ENCODE measurements around the gene DAPP1.
"Not testable (repeated sequence)": the region's sequence is repeated elsewhere in the genome, so short reads cannot be mapped to it uniquely, and the experiment has no call there.

The DAPP1 gene

GRCh38 chr4:99830051-99830450 lies 13.4 kb downstream of the DAPP1 start:
- H3K4me1 ChIP-seq; H3K4me3 ChIP-seq; in situ Hi-C loops (cut with MboI; ENCODE audit: low sequenced_read_pairs); H3K36me3 ChIP-seq (replicated peaks); H3K9me3 ChIP-seq; DNase-seq (ENCODE audit: low spot score in 2 of 2); H3K27me3 ChIP-seq (ENCODE audit: low read depth): not testable (repeated sequence)

DNA sequence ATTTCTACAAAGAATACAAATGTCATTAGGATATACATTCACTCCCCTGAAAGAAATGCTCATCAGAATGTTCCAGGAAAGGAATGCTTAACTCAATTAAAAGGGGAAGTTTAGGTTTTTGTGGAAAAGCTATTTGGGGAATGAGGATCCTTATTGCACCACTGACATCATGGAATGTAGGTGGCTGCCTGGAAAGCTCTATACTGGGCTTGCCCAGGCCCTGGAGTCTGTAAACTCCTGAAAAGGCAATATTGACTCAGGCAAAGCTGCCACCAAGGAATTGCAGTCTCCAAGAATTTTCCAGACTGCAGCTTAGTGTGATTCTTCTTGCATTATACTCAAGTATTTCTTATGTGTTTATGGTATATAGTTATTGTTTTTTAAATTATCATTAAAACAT lies 15.7 kb downstream of the DAPP1 start:
- H3K36me3 ChIP-seq (replicated peaks) = no peaks in the 10 kb centered on the region

GRCh38 chr4:99832758-99833157 lies 16.1 kb downstream of the DAPP1 start:
- Histone ChIP-seq H3K27me3 (ENCODE audit: low read depth) (no peaks in the 10 kb centered on the region), H3K9me3 (no peaks in the 10 kb centered on the region), H3K4me1 (peaks cover 5% of the 10 kb centered on the region), H3K36me3 (replicated peaks) (no peaks in the 10 kb centered on the region), H3K4me3 (no peak overlapping the region)
- no peak for DNase-seq (ENCODE audit: low spot score in 2 of 2)
- in situ Hi-C loops (cut with MboI; ENCODE audit: low sequenced_read_pairs) = no loop called here

More for the DNA sequence above, 15.7 kb downstream of the DAPP1 start:
- H3K4me3 ChIP-seq = no peak overlapping the region
- no peaks in the 10 kb centered on the region for H3K27me3 ChIP-seq (ENCODE audit: low read depth)
- no peaks in the 10 kb centered on the region for H3K9me3 ChIP-seq
- no peak for DNase-seq (ENCODE audit: low spot score in 2 of 2)
- in situ Hi-C loops (cut with MboI; ENCODE audit: low sequenced_read_pairs) = no loop called here
- H3K4me1 ChIP-seq = peaks cover 5% of the 10 kb centered on the region

DNA sequence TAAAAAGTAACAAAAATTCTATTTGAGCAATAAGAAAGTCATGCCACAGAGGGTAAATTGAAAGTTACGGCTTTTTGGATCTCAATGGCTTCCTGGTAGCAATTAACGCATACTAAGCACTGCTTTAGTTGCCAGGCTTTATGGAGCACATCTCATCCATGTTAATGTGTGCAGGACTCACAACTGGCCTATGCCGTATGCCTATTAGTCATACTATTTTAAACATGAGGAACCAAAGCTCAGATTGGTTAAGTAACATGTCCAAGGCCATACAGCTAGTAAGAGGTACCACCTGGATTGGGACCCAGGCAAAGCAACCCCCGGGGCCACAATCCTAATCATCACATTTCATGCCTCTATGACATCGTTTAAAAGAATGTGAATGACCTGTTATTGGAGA lies 17.1 kb downstream of the DAPP1 start:
- Histone ChIP-seq H3K4me1 (peaks cover 5% of the 10 kb centered on the region), H3K4me3 (no peak overlapping the region), H3K36me3 (replicated peaks) (no peaks in the 10 kb centered on the region), H3K9me3 (no peaks in the 10 kb centered on the region), H3K27me3 (ENCODE audit: low read depth) (no peaks in the 10 kb centered on the region)
- DNase-seq (ENCODE audit: low spot score in 2 of 2) = no peak
- in situ Hi-C loops (cut with MboI; ENCODE audit: low sequenced_read_pairs) = no loop called here

- peaks cover 5% of the 10 kb centered on the region for H3K4me1 ChIP-seq
- in situ Hi-C loops (cut with MboI; ENCODE audit: low sequenced_read_pairs) = no loop called here
- no peaks in the 10 kb centered on the region for H3K36me3 ChIP-seq (replicated peaks)
- no peaks in the 10 kb centered on the region for H3K27me3 ChIP-seq (ENCODE audit: low read depth)
- H3K4me3 ChIP-seq = no peak overlapping the region
- H3K9me3 ChIP-seq = no peaks in the 10 kb centered on the region
- no peak for DNase-seq (ENCODE audit: low spot score in 2 of 2)
These were observed 17.9 kb downstream of the DAPP1 start for GRCh38 chr4:99834569-99834968.

GRCh38 chr4:99835942-99836341 lies 19.3 kb downstream of the DAPP1 start:
- in situ Hi-C loops (cut with MboI; ENCODE audit: low sequenced_read_pairs) = no loop called here
- H3K9me3 ChIP-seq = no peaks in the 10 kb centered on the region
- no peaks in the 10 kb centered on the region for H3K27me3 ChIP-seq (ENCODE audit: low read depth)
- H3K4me1 ChIP-seq = peaks cover 5% of the 10 kb centered on the region
- H3K36me3 ChIP-seq (replicated peaks) = no peaks in the 10 kb centered on the region
- DNase-seq (ENCODE audit: low spot score in 2 of 2) = no peak
- H3K4me3 ChIP-seq = no peak overlapping the region

DNA sequence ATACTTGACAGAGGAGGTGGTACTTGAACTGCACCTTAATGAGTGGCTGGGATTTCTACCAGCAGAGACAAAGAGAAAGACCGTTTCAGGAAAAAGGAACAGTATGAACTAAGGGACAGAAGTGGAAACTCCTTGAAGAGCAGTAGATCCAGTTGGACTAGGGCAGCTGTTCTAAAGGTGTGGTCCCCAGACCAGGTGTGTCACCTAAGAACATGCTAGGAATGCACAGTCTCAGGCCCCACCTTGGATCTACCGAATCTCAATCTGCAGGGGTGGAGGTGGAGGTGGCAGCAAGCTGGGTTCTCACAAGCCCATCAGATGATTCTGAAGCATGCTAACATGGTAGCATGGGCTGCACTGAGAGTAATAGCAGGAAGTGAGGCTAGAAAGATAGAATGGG lies 22.3 kb downstream of the DAPP1 start:
- H3K4me3 ChIP-seq = no peak overlapping the region
- H3K9me3 ChIP-seq = no peaks in the 10 kb centered on the region
- in situ Hi-C loops (cut with MboI; ENCODE audit: low sequenced_read_pairs) = no loop called here
- no peaks in the 10 kb centered on the region for H3K36me3 ChIP-seq (replicated peaks)
- no peak for DNase-seq (ENCODE audit: low spot score in 2 of 2)
- H3K27me3 ChIP-seq (ENCODE audit: low read depth) = no peaks in the 10 kb centered on the region
- no peaks in the 10 kb centered on the region for H3K4me1 ChIP-seq

- Histone ChIP-seq H3K27me3 (ENCODE audit: low read depth) (no peaks in the 10 kb centered on the region), H3K4me3 (no peak overlapping the region), H3K36me3 (replicated peaks) (no peaks in the 10 kb centered on the region), H3K9me3 (no peaks in the 10 kb centered on the region), H3K4me1 (no peaks in the 10 kb centered on the region)
- no peak for DNase-seq (ENCODE audit: low spot score in 2 of 2)
- in situ Hi-C loops (cut with MboI; ENCODE audit: low sequenced_read_pairs) = no loop called here
These were observed 24.5 kb downstream of the DAPP1 start for GRCh38 chr4:99841129-99841528.

DNA sequence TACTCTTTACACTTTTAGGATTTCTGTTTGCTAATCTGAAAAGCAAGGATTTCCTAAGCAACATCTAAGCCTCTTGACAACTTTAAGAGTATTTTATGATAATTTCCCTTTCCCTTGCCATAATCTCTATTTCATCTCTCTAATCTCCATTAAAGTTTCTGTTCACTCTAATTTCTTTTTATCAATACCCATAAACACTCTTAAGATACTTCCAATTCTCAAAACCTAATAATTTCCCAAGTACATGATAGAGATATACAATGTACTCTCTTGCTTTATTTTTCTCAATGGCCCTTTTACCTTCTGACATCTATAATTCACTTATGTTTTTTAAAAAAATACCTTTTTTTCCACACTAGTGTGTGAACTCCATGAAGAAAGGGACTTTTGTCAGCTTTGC lies 26.8 kb downstream of the DAPP1 start:
- DNase-seq (ENCODE audit: low spot score in 2 of 2) = no peak
- Histone ChIP-seq H3K27me3 (ENCODE audit: low read depth) (no peaks in the 10 kb centered on the region), H3K36me3 (replicated peaks) (no peaks in the 10 kb centered on the region), H3K9me3 (no peaks in the 10 kb centered on the region), H3K4me1 (no peaks in the 10 kb centered on the region), H3K4me3 (no peak overlapping the region)
- in situ Hi-C loops (cut with MboI; ENCODE audit: low sequenced_read_pairs) = no loop called here

DNA sequence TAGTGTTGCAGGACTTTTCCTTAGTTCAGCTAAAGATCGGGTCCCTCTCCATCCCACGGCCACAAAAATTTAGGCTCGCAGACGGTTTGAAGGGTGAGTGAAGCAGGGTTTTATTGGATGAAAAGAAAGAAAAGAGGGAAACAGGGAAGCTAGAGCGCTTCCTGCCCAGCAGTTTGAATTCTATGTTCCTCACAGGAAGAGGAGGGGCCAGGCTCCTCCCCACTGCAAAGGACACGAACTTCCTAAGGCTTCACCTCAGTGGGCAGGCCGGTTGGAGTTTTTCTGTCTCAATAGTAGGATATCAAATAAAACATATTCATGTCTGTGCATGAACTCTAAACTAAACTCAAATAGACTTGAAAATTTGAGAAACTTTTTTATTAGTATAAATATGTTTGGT lies 27.4 kb downstream of the DAPP1 start:
- Histone ChIP-seq H3K4me1 (no peaks in the 10 kb centered on the region), H3K27me3 (ENCODE audit: low read depth) (no peaks in the 10 kb centered on the region), H3K4me3 (no peak overlapping the region), H3K36me3 (replicated peaks) (no peaks in the 10 kb centered on the region), H3K9me3 (no peaks in the 10 kb centered on the region)
- no peak for DNase-seq (ENCODE audit: low spot score in 2 of 2)
- in situ Hi-C loops (cut with MboI; ENCODE audit: low sequenced_read_pairs) = no loop called here

DNA sequence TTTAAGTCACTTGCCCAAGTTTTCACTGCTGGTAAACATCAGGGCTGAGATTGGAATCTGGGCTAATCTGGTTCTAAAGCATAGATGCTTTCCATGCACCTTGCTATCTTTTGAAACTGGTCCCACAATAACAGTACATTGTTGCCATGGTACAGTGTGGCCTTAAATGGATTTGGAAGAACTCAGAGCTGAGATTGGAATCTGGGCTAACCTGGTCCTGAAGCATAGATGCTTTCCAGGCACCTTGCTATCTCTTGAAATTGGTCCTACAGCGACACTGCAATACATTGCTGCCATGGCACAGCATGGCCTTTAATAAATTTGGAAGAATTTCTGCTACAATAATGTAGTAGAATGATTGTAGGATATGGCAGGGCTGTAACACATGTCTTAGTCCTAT lies 28.6 kb downstream of the DAPP1 start:
- in situ Hi-C loops (cut with MboI; ENCODE audit: low sequenced_read_pairs) = no loop called here
- Histone ChIP-seq H3K27me3 (ENCODE audit: low read depth) (no peaks in the 10 kb centered on the region), H3K4me1 (no peaks in the 10 kb centered on the region), H3K4me3 (no peak overlapping the region), H3K9me3 (no peaks in the 10 kb centered on the region), H3K36me3 (replicated peaks) (no peaks in the 10 kb centered on the region)
- no peak for DNase-seq (ENCODE audit: low spot score in 2 of 2)

- Histone ChIP-seq H3K27me3 (ENCODE audit: low read depth) (no peaks in the 10 kb centered on the region), H3K4me3 (no peak overlapping the region), H3K36me3 (replicated peaks) (no peaks in the 10 kb centered on the region), H3K4me1 (no peaks in the 10 kb centered on the region), H3K9me3 (no peaks in the 10 kb centered on the region)
- no peak for DNase-seq (ENCODE audit: low spot score in 2 of 2)
- in situ Hi-C loops (cut with MboI; ENCODE audit: low sequenced_read_pairs) = no loop called here
These were observed 29.3 kb downstream of the DAPP1 start for GRCh38 chr4:99845708-99846469.

GRCh38 chr4:99846891-99847290 lies 30.3 kb downstream of the DAPP1 start:
- Histone ChIP-seq H3K9me3 (no peaks in the 10 kb centered on the region), H3K27me3 (ENCODE audit: low read depth) (no peaks in the 10 kb centered on the region), H3K4me1 (no peaks in the 10 kb centered on the region), H3K36me3 (replicated peaks) (no peaks in the 10 kb centered on the region), H3K4me3 (no peak overlapping the region)
- DNase-seq (ENCODE audit: low spot score in 2 of 2) = no peak
- in situ Hi-C loops (cut with MboI; ENCODE audit: low sequenced_read_pairs) = no loop called here

DNA sequence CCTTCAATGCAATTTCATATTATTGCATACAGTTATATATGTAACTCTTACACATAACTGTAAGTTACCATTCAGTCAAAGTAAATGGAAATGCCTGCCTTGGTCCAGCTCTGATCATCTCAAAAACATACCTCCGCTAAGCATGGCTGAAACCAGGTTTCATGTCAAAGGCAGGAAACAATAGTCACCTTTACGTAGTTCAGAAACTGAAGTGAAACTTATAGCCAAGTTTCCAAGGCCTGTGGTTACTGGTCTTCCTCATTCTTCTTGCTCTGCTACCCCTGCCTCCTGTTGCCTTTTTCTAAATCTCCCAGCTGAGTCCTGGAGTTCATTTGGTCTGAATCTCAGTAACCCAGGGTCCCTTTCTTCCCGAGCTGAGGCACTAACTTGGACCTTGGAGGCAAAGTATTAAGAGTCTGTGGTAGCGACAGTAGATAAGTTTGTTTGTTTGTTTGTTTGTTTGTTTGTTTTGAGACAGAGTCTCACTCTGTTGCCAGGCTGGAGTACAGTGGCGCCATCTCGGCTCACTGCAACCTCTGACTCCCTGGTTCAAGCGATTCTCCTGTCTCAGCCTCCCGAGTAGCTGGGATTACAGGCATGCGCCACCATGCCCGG lies 30.8 kb downstream of the DAPP1 start:
- H3K4me3 ChIP-seq = no peak overlapping the region
- H3K9me3 ChIP-seq = no peaks in the 10 kb centered on the region
- no peaks in the 10 kb centered on the region for H3K27me3 ChIP-seq (ENCODE audit: low read depth)
- DNase-seq (ENCODE audit: low spot score in 2 of 2) = no peak
- H3K4me1 ChIP-seq = no peaks in the 10 kb centered on the region
- no peaks in the 10 kb centered on the region for H3K36me3 ChIP-seq (replicated peaks)
- in situ Hi-C loops (cut with MboI; ENCODE audit: low sequenced_read_pairs) = no loop called here

DNA sequence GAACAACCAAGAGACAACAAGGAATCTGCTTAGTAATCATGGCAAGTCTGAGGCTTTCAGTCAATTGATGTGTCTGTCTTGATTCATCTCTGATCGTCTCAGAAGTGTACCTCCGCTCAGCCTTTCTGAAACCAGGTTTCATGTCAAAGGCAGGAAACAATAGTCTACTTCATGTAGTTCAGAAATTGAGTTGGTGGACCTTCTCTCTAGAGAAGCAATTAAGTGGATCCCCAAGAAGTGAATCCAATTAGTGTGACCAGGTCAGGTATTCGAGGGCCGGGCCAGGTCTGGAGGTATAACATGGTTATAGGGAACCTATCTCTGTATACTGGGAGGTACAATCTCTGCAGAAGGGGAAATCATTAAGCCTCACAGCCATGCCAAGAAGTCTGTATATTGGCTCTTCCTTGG lies 32.0 kb downstream of the DAPP1 start:
- in situ Hi-C loops (cut with MboI; ENCODE audit: low sequenced_read_pairs) = no loop called here
- no peaks in the 10 kb centered on the region for H3K27me3 ChIP-seq (ENCODE audit: low read depth)

More for the DNA sequence above, 32.0 kb downstream of the DAPP1 start:
- Histone ChIP-seq H3K4me3 (no peak overlapping the region), H3K36me3 (replicated peaks) (no peaks in the 10 kb centered on the region), H3K9me3 (no peaks in the 10 kb centered on the region), H3K4me1 (no peaks in the 10 kb centered on the region)
- no peak for DNase-seq (ENCODE audit: low spot score in 2 of 2)

Data from HAP-1 (cell line).